ENCODE data around the gene ELL.
"Not testable (repeated sequence)": the region's sequence is repeated elsewhere in the genome, so short reads cannot be mapped to it uniquely, and the experiment has no call there.

ELL gene

GRCh38 chr19:18521692-18522123, at the start of gene ELL:
ELL (minus strand) TSS chr19:18522070; CDS start chr19:18522055, 15 bp downstream.
- no peak for DNase-seq

GRCh38 chr19:18568367-18568766, 46.5 kb upstream of the ELL start:
- DNase-seq: no peak

GRCh38 chr19:18566953-18567352, 45.1 kb upstream of the ELL start:
- DNase-seq: no peak

- no peak for DNase-seq
Observed at GRCh38 chr19:18562086-18562485, 40.2 kb upstream of the ELL start.

- DNase-seq: no peak
Observed at GRCh38 chr19:18559685-18560084, 37.8 kb upstream of the ELL start.

- no peak for DNase-seq
Observed at GRCh38 chr19:18558604-18559003, 36.7 kb upstream of the ELL start.

GRCh38 chr19:18558202-18558555, 36.3 kb upstream of the ELL start:
- no peak for DNase-seq

- DNase-seq: peak; percentile 96
Observed at GRCh38 chr19:18557411-18558201, 35.7 kb upstream of the ELL start, which contains the start of gene KXD1. KXD1 (plus strand) TSS chr19:18557870; CDS start chr19:18562057, 4,187 bp downstream.

GRCh38 chr19:18551631-18552030, 29.8 kb upstream of the ELL start:
- DNase-seq: no peak

GRCh38 chr19:18543814-18544475, 22.1 kb upstream of the ELL start:
- DNase-seq: peak; percentile 17

- DNase-seq: peak; percentile 76
Observed at GRCh38 chr19:18542941-18543813, 21.3 kb upstream of the ELL start, which contains the start of gene FKBP8. FKBP8 (minus strand) TSS chr19:18543573; CDS start chr19:18541970, 1,603 bp downstream.

- peak; percentile 5 for DNase-seq
Observed at GRCh38 chr19:18541992-18542940, 20.4 kb upstream of the ELL start.

GRCh38 chr19:18541258-18541991, 19.6 kb upstream of the ELL start:
- no peak for DNase-seq

- not testable (repeated sequence) for DNase-seq
Observed at GRCh38 chr19:18540200-18540599, 18.3 kb upstream of the ELL start.

- no peak for DNase-seq
Observed at GRCh38 chr19:18539372-18539771, 17.5 kb upstream of the ELL start.

GRCh38 chr19:18538115-18538514, 16.2 kb upstream of the ELL start:
- DNase-seq: no peak

- DNase-seq: no peak
Observed at GRCh38 chr19:18537431-18537830, 15.6 kb upstream of the ELL start.

GRCh38 chr19:18536475-18536874, 14.6 kb upstream of the ELL start:
- no peak for DNase-seq

GRCh38 chr19:18533058-18533457, 11.2 kb upstream of the ELL start:
- no peak for DNase-seq

- no peak for DNase-seq
Observed at GRCh38 chr19:18532168-18532890, 10.5 kb upstream of the ELL start.

- DNase-seq: no peak
Observed at GRCh38 chr19:18531485-18531884, 9.6 kb upstream of the ELL start.
